ENCODE results near the gene PLPP2.

The PLPP2 gene

GRCh38 chr19:288911-289310 is 2.3 kb downstream of the PLPP2 start:
- no peak for TF ChIP-seq CTCF (IDR thresholded peaks at IDR 0.05; ENCODE audit: insufficient read depth, low read depth, low read length, missing control alignments)

GRCh38 chr19:287381-287871 is 3.8 kb downstream of the PLPP2 start:
- no peak for TF ChIP-seq CTCF (IDR thresholded peaks at IDR 0.05; ENCODE audit: insufficient read depth, low read depth, low read length, missing control alignments)
- DNase-seq (ENCODE audit: low read depth) = no peak
- no peak overlapping the region for H3K4me3 ChIP-seq (ENCODE audit: low read depth, low read length)

More at GRCh38 chr19:288911-289310, 2.3 kb downstream of the PLPP2 start:
- no peak overlapping the region for H3K4me3 ChIP-seq (ENCODE audit: low read depth, low read length)
- DNase-seq (ENCODE audit: low read depth) = no peak

- no peak for DNase-seq (ENCODE audit: low read depth)
- H3K4me3 ChIP-seq (ENCODE audit: low read depth, low read length) = no peak overlapping the region
- no peak for TF ChIP-seq CTCF (IDR thresholded peaks at IDR 0.05; ENCODE audit: insufficient read depth, low read depth, low read length, missing control alignments)
Observed at GRCh38 chr19:283395-283794, 7.8 kb downstream of the PLPP2 start.

- H3K4me3 ChIP-seq (ENCODE audit: low read depth, low read length) = no peak overlapping the region
- no peak for DNase-seq (ENCODE audit: low read depth)
- no peak for TF ChIP-seq CTCF (IDR thresholded peaks at IDR 0.05; ENCODE audit: insufficient read depth, low read depth, low read length, missing control alignments)
Observed at GRCh38 chr19:282501-282900, 8.7 kb downstream of the PLPP2 start.

GRCh38 chr19:281992-282391 is 9.2 kb downstream of the PLPP2 start:
- TF ChIP-seq CTCF (IDR thresholded peaks at IDR 0.05; ENCODE audit: insufficient read depth, low read depth, low read length, missing control alignments) = no peak
- DNase-seq (ENCODE audit: low read depth) = no peak
- H3K4me3 ChIP-seq (ENCODE audit: low read depth, low read length) = no peak overlapping the region

- TF ChIP-seq CTCF (IDR thresholded peaks at IDR 0.05; ENCODE audit: insufficient read depth, low read depth, low read length, missing control alignments) = no peak
- no peak for DNase-seq (ENCODE audit: low read depth)
- no peak overlapping the region for H3K4me3 ChIP-seq (ENCODE audit: low read depth, low read length)
Observed at GRCh38 chr19:281156-281853, 9.9 kb downstream of the PLPP2 start.

GRCh38 chr19:280541-281009 is 10.6 kb downstream of the PLPP2 start:
- no peak overlapping the region for H3K4me3 ChIP-seq (ENCODE audit: low read depth, low read length)
- no peak for TF ChIP-seq CTCF (IDR thresholded peaks at IDR 0.05; ENCODE audit: insufficient read depth, low read depth, low read length, missing control alignments)
- DNase-seq (ENCODE audit: low read depth) = no peak

All from GM12865 (cell line).